ENCODE results near the gene TACC3. TPM values are rescaled to one million over a fixed set of nuclear protein-coding genes. Genes with fewer than 3 reads are reported as not detected.

Gene TACC3
- total RNA-seq, 4 donors from 2014 or later = 2.5 to 8.8 (median 5.8) TPM

DNA sequence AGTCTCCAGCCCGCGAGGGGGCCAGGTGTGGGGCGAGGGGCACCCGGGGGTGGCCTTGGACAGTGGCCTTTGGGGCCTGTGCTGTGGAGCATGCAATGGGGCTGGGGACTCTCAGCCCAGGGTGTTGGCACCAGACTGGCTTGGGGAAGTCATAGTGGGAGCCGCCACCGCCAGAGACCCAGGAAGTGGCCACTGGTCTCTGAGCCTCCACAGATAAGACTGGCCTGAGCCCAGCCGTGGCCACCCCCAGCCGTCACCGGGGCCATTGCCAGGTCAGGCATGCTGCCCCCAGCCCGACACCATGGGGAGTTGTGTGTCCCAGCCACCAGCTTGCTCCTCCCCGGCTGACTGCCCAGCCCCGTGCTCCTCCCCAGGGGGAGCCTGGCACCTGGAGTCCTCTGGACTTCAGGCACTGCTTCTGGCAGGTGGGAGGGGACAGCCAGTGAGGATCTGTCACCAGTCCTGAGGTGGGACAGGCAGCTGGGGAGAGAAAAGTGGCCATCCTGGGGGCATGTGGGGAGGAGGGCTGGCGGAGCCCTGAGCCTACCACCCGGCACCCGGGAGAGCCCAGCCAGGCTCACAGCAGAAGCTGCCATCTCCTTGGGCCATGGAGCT is 32.5 kb downstream of the TACC3 start:
- no peak for DNase-seq (ENCODE audit: extremely low spot score)
- Histone ChIP-seq H3K27ac (replicated peaks in 1 of 4) (no peak overlapping the region), H3K36me3 (no peaks in the 10 kb centered on the region), H3K27me3 (peaks cover 0 to 34% (median under 1%) of the 10 kb centered on the region in 4 donors), H3K4me3 (no peak overlapping the region), H3K4me1 (peaks cover 5 to 15% (median 11%) of the 10 kb centered on the region in 4 donors), H3K9me3 (no peaks in the 10 kb centered on the region)
- TF ChIP-seq, protein P1, sequence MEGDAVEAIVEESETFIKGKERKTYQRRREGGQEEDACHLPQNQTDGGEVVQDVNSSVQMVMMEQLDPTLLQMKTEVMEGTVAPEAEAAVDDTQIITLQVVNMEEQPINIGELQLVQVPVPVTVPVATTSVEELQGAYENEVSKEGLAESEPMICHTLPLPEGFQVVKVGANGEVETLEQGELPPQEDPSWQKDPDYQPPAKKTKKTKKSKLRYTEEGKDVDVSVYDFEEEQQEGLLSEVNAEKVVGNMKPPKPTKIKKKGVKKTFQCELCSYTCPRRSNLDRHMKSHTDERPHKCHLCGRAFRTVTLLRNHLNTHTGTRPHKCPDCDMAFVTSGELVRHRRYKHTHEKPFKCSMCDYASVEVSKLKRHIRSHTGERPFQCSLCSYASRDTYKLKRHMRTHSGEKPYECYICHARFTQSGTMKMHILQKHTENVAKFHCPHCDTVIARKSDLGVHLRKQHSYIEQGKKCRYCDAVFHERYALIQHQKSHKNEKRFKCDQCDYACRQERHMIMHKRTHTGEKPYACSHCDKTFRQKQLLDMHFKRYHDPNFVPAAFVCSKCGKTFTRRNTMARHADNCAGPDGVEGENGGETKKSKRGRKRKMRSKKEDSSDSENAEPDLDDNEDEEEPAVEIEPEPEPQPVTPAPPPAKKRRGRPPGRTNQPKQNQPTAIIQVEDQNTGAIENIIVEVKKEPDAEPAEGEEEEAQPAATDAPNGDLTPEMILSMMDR (IDR thresholded peaks at IDR 0.05) = no peak
- no CpG with 5 or more reads among the region's 15 CpGs for WGBS
- intact Hi-C loops (cut with DNase I) = no loop called here

DNA sequence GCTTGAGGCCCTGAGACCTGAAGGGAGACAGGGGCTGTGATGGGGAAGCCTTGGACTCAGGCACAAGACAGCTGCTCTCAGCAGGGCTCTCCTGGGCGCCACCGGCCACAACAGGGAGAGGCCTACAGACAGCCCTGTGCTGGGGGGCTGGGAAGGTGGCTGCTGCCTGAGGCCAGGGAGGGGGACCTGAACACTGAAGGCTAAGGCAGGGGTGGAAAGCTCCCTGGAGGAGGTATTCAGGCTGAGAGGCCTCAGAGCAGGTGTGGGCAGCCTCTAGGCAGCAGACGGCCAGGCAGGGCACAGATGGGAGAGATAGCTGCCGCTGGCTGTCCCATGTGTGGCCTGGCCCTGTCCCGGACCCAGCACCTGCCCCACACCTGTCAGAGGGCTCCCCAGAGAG is 33.0 kb downstream of the TACC3 start:
- Histone ChIP-seq H3K9me3 (no peaks in the 10 kb centered on the region), H3K27ac (replicated peaks in 1 of 4) (no peak overlapping the region), H3K27me3 (peaks cover 0 to 32% (median 0%) of the 10 kb centered on the region in 4 donors), H3K4me3 (no peak overlapping the region), H3K4me1 (peaks cover 5 to 15% (median 11%) of the 10 kb centered on the region in 4 donors), H3K36me3 (no peaks in the 10 kb centered on the region)
- intact Hi-C loops (cut with DNase I) = no loop called here
- TF ChIP-seq POLR2AphosphoS5 (IDR thresholded peaks at IDR 0.05) (no peak), EP300 (IDR thresholded peaks at IDR 0.05) (no peak)
- TF ChIP-seq, protein P1 (IDR thresholded peaks at IDR 0.05) = no peak
- 73% methylated on average over 3 of the region's 5 CpGs for WGBS
- DNase-seq (ENCODE audit: extremely low spot score) = no peak

DNA sequence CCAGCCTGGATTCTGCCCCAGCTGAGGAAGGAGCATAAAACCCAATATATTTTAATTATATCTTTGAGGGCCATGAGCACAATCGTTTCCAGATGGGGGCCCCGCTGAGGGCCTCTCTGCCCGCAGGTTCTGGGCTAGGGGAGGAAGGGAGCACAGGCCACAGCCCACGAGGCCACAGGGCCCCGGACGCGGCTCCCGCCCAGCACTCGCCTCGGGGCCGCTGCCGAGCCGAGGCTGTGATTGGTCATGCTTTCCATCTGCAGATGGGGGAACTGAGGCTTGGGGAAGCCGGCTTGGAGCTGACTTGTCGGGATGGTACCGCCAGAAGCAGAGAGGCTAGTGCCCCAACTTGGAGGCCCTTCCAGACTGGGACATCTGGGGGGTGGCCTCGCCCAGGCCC is 34.0 kb downstream of the TACC3 start:
- intact Hi-C loops (cut with DNase I) = no loop called here
- Histone ChIP-seq H3K4me1 (peaks cover 5 to 15% (median 11%) of the 10 kb centered on the region in 4 donors), H3K27ac (replicated peaks in 1 of 4) (no peak overlapping the region), H3K27me3 (peaks cover 0 to 22% (median 0%) of the 10 kb centered on the region in 4 donors), H3K9me3 (no peaks in the 10 kb centered on the region), H3K4me3 (no peak overlapping the region), H3K36me3 (no peaks in the 10 kb centered on the region)
- DNase-seq (ENCODE audit: extremely low spot score) = no peak
- TF ChIP-seq POLR2A (IDR thresholded peaks at IDR 0.05; ENCODE audit: low read depth) (no peak), EP300 (IDR thresholded peaks at IDR 0.05) (no peak), POLR2AphosphoS5 (IDR thresholded peaks at IDR 0.05) (no peak)
- TF ChIP-seq, protein P1 (IDR thresholded peaks at IDR 0.05) = no peak
- 77% methylated on average over 13 of the region's 17 CpGs for WGBS

DNA sequence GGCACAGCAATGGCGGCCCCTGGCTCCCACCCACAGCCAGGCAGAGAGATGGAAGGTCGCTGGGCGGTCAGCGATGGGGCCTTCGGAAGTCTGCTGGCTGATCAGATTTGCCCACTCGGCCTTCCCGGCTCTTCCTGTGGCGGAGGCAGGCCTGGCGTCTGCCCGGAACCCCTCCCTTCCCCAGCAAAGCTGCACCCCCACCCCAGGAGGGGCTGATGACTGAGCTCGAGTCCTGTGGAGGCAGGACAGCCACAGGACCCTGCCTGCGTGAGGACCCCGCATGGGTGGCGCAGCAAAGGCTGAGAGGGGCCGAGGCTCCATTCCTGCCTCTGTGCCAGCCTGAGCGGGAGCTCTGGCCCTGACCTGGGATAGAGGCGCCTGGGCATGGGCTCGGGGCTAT is 34.8 kb downstream of the TACC3 start:
- no peak for DNase-seq (ENCODE audit: extremely low spot score)
- Histone ChIP-seq H3K27me3 (peaks cover 0 to 17% (median 0%) of the 10 kb centered on the region in 4 donors), H3K4me3 (no peak overlapping the region), H3K4me1 (peaks cover 5 to 16% (median 15%) of the 10 kb centered on the region in 4 donors), H3K9me3 (no peaks in the 10 kb centered on the region), H3K27ac (replicated peaks in 1 of 4) (no peak overlapping the region), H3K36me3 (no peaks in the 10 kb centered on the region)
- WGBS = 74% methylated on average over 3 of the region's 18 CpGs
- no peak for TF ChIP-seq POLR2AphosphoS5 (IDR thresholded peaks at IDR 0.05)
- TF ChIP-seq, protein P1 (IDR thresholded peaks at IDR 0.05) = no peak
- no peak for TF ChIP-seq EP300 (IDR thresholded peaks at IDR 0.05)
- no peak for TF ChIP-seq POLR2A (IDR thresholded peaks at IDR 0.05; ENCODE audit: low read depth)
- intact Hi-C loops (cut with DNase I) = no loop called here

Data from esophagus muscularis mucosa (tissue), 4 donors.